ENCODE data around the gene HAO2. TPM values are rescaled to one million over a fixed set of nuclear protein-coding genes. Genes with fewer than 3 reads are reported as not detected.

HAO2 gene
- total and polyA plus RNA-seq, 4 donors = not detected

DNA sequence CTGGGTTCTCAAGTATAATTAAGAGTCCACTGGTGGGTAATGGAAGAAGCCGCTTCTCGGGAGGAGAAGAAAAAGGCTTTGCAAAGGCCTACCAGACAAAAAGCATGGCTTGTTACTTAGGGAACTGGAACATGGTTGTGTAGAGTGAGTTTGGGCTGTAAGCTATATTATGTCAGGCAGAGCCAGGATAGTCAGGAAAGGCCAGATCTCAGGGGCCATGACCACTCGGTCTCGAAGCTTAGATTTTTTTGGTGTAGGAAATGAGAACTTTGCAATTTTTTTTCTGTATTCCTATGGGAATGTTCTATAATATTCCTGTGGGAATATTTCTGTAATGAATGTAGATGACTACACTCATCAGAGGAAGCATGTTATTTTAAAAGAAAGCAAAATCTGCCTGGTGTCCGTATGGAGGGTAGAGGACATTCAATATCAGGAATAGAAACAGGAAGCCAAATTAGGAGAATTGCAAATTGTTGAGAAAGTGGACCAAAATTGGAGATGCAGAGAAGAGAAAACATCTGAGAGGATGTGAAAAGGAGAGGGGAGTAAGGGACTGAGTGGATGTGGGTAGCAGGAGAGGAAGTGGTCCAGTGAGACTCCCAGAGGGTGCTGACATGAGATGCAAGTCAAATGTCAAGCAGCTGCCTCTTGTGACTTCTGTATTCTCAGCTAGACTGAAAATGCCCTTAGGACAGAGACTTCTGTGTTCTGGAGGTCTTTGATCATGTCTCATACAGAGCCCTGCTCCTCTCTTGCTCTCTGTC lies 45.2 kb upstream of the HAO2 start:
- ATAC-seq (ENCODE audit: insufficient read depth, low FRiP score) (no peak), DNase-seq (no peak)
- H3K27ac ChIP-seq (ENCODE audit: low read depth in 1 of 2, low read length in 1 of 2) = peak overlapping the region in 1 of 2 donors; percentile 6
- no peak for TF ChIP-seq CTCF (IDR thresholded peaks at IDR 0.05; ENCODE audit: control extremely low read depth, extremely low read depth)
- WGBS, 2 donors = 81 to 89% methylated on average over 5 of the region's 5 CpGs
- peaks cover 0 to 2% (median 0%) of the 10 kb centered on the region in 4 donors for H3K9me3 ChIP-seq (ENCODE audit: control insufficient read depth in 4 of 4, insufficient read depth in 3 of 4, low read length in 3 of 4)
- peaks cover 0 to 14% (median 0%) of the 10 kb centered on the region in 5 donors for H3K4me1 ChIP-seq (ENCODE audit: control insufficient read depth in 5 of 5, insufficient read depth in 5 of 5, low read length in 5 of 5)
- H3K9ac ChIP-seq (ENCODE audit: insufficient read depth in 1 of 2, low read length in 2 of 2) = no peak overlapping the region
- H3K27me3 ChIP-seq (ENCODE audit: control insufficient read depth in 3 of 3, insufficient read depth in 3 of 3, low read length in 2 of 3) = no peaks in the 10 kb centered on the region
- H3K36me3 ChIP-seq (ENCODE audit: control insufficient read depth in 4 of 4, insufficient read depth in 4 of 4, low read length in 4 of 4) = no peaks in the 10 kb centered on the region
- no peak overlapping the region for H3K4me3 ChIP-seq

DNA sequence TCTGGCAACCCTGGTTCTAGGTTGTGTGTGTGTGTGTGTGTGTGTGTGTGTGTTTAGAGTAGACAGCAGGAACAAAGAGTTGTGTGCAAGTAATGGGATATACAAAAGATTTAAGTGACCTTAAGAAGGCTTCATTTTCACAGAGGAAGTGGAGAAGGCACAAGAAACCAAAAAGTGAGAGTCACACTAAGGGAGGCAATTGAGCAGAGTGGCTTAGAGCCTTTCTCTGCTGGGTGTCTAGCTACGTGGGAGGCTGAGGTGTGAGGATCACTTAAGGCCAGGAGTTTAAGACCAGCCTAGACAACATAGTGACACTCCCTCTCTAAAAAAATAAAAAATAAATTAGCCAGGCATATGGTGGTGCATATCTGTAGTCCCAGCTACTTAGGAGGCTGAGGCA lies 44.4 kb upstream of the HAO2 start:
- no peak for TF ChIP-seq CTCF (IDR thresholded peaks at IDR 0.05; ENCODE audit: control extremely low read depth, extremely low read depth)
- no peaks in the 10 kb centered on the region for H3K27me3 ChIP-seq (ENCODE audit: control insufficient read depth in 3 of 3, insufficient read depth in 3 of 3, low read length in 2 of 3)
- H3K4me1 ChIP-seq (ENCODE audit: control insufficient read depth in 5 of 5, insufficient read depth in 5 of 5, low read length in 5 of 5) = peaks cover 0 to 14% (median 0%) of the 10 kb centered on the region in 5 donors
- H3K9ac ChIP-seq (ENCODE audit: insufficient read depth in 1 of 2, low read length in 2 of 2) = no peak overlapping the region
- 76% methylated on average over 1 of the region's 1 CpG for WGBS, 2 donors
- H3K36me3 ChIP-seq (ENCODE audit: control insufficient read depth in 4 of 4, insufficient read depth in 4 of 4, low read length in 4 of 4) = no peaks in the 10 kb centered on the region
- DNase-seq (no peak), ATAC-seq (ENCODE audit: insufficient read depth, low FRiP score) (no peak)
- H3K27ac ChIP-seq (ENCODE audit: low read depth in 1 of 2, low read length in 1 of 2) = no peak overlapping the region
- H3K4me3 ChIP-seq = no peak overlapping the region
- peaks cover 0 to 2% (median 0%) of the 10 kb centered on the region in 4 donors for H3K9me3 ChIP-seq (ENCODE audit: control insufficient read depth in 4 of 4, insufficient read depth in 3 of 4, low read length in 3 of 4)

DNA sequence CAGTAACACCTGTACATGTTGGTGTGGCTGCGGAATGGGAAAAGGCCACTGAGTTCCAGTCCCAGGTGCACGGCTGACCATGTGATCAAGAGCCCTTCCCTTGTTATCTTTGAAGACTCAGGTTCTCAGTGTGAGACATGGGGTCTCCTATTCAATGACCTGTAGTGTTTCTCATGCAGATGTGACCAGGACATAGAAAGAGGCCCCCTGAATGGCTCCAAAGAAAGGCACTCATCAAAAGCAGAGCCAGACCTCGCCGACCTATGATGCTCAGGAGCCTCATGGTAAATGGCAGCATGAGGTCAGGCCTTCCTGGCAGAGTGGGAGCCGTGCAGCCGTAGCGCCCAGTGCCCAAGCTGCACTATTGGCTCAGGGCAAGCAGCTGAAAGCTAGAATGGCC lies 42.3 kb upstream of the HAO2 start:
- peaks cover 0 to 11% (median 0%) of the 10 kb centered on the region in 5 donors for H3K4me1 ChIP-seq (ENCODE audit: control insufficient read depth in 5 of 5, insufficient read depth in 5 of 5, low read length in 5 of 5)
- H3K9ac ChIP-seq (ENCODE audit: insufficient read depth in 1 of 2, low read length in 2 of 2) = no peak overlapping the region
- H3K4me3 ChIP-seq = no peak overlapping the region
- DNase-seq (no peak), ATAC-seq (ENCODE audit: insufficient read depth, low FRiP score) (no peak)
- no peaks in the 10 kb centered on the region for H3K27me3 ChIP-seq (ENCODE audit: control insufficient read depth in 3 of 3, insufficient read depth in 3 of 3, low read length in 2 of 3)
- no peak overlapping the region for H3K27ac ChIP-seq (ENCODE audit: low read depth in 1 of 2, low read length in 1 of 2)
- H3K9me3 ChIP-seq (ENCODE audit: control insufficient read depth in 4 of 4, insufficient read depth in 3 of 4, low read length in 3 of 4) = peaks cover 0 to 2% (median 0%) of the 10 kb centered on the region in 4 donors
- H3K36me3 ChIP-seq (ENCODE audit: control insufficient read depth in 4 of 4, insufficient read depth in 4 of 4, low read length in 4 of 4) = no peaks in the 10 kb centered on the region
- TF ChIP-seq CTCF (IDR thresholded peaks at IDR 0.05; ENCODE audit: control extremely low read depth, extremely low read depth) = no peak
- WGBS, 2 donors = 94% methylated on average over 7 of the region's 7 CpGs
